Measurements from ENCODE around the gene SLC39A2. TPM values are rescaled to one million over a fixed set of nuclear protein-coding genes. Genes with fewer than 3 reads are reported as not detected.

SLC39A2 gene
- total and polyA plus RNA-seq, 2 experiments from 2014 or later = not detected

- Mint-ChIP-seq H3K27me3 (ENCODE audit: insufficient read depth, low read depth, poor library complexity) (peaks cover 11% of the 10 kb centered on the region), H3K4me1 (peaks cover 3% of the 10 kb centered on the region), H3K27ac (no peak overlapping the region), H3K4me3 (no peak overlapping the region; the same call in 2 of the 3 replicates), H3K36me3 (ENCODE audit: low read depth) (no peaks in the 10 kb centered on the region; the same call in 2 of the 3 replicates), H3K9me3 (no peaks in the 10 kb centered on the region)
- H4K20me1 ChIP-seq (replicated peaks; ENCODE audit: insufficient read depth) = no peaks in the 10 kb centered on the region
- DNase-seq (ENCODE audit: low spot score) (no peak), ATAC-seq (no peak)
- H2AFZ ChIP-seq = no peak overlapping the region
- no peak overlapping the region for H3K4me2 ChIP-seq
- H3K27ac ChIP-seq (ENCODE audit: low read depth) = no peak overlapping the region
- no peaks in the 10 kb centered on the region for H3K27me3 ChIP-seq (ENCODE audit: insufficient read depth)
- H3K9me2 ChIP-seq (ENCODE audit: insufficient read depth) = peaks cover 6% of the 10 kb centered on the region; the same call in 1 of the 2 replicates
- no peaks in the 10 kb centered on the region for H3K36me3 ChIP-seq (ENCODE audit: insufficient read depth)
- no peak overlapping the region for H3K4me3 ChIP-seq
- TF ChIP-seq STAT1 (IDR thresholded peaks at IDR 0.05; ENCODE audit: unreplicated experiment) (no peak), ZNF462 (CRISPR knock-in tag; IDR thresholded peaks at IDR 0.05) (no peak), ZNF331 (CRISPR knock-in tag; IDR thresholded peaks at IDR 0.05; ENCODE audit: low read depth) (no peak), JUNB (IDR thresholded peaks at IDR 0.05; ENCODE audit: unreplicated experiment) (no peak), ZNF114 (CRISPR knock-in tag; IDR thresholded peaks at IDR 0.05) (no peak), REST (IDR thresholded peaks at IDR 0.05; ENCODE audit: unreplicated experiment) (no peak), CREB1 (CRISPR knock-in tag; IDR thresholded peaks at IDR 0.05; ENCODE audit: low read depth) (no peak), EZH2 (IDR thresholded peaks at IDR 0.05; ENCODE audit: low read depth, unreplicated experiment) (no peak), POLR2AphosphoS5 (IDR thresholded peaks at IDR 0.05; ENCODE audit: low read depth) (no peak), EZH2phosphoT487 (IDR thresholded peaks at IDR 0.05; ENCODE audit: unreplicated experiment) (no peak), NANOG (IDR thresholded peaks at IDR 0.05; ENCODE audit: borderline replicate concordance) (no peak)
- TF ChIP-seq, protein P1, sequence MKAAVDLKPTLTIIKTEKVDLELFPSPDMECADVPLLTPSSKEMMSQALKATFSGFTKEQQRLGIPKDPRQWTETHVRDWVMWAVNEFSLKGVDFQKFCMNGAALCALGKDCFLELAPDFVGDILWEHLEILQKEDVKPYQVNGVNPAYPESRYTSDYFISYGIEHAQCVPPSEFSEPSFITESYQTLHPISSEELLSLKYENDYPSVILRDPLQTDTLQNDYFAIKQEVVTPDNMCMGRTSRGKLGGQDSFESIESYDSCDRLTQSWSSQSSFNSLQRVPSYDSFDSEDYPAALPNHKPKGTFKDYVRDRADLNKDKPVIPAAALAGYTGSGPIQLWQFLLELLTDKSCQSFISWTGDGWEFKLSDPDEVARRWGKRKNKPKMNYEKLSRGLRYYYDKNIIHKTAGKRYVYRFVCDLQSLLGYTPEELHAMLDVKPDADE (IDR thresholded peaks at IDR 0.05) = no peak
- TF ChIP-seq, protein P2, sequence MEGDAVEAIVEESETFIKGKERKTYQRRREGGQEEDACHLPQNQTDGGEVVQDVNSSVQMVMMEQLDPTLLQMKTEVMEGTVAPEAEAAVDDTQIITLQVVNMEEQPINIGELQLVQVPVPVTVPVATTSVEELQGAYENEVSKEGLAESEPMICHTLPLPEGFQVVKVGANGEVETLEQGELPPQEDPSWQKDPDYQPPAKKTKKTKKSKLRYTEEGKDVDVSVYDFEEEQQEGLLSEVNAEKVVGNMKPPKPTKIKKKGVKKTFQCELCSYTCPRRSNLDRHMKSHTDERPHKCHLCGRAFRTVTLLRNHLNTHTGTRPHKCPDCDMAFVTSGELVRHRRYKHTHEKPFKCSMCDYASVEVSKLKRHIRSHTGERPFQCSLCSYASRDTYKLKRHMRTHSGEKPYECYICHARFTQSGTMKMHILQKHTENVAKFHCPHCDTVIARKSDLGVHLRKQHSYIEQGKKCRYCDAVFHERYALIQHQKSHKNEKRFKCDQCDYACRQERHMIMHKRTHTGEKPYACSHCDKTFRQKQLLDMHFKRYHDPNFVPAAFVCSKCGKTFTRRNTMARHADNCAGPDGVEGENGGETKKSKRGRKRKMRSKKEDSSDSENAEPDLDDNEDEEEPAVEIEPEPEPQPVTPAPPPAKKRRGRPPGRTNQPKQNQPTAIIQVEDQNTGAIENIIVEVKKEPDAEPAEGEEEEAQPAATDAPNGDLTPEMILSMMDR (conservative IDR thresholded peaks at IDR 0.05; ENCODE audit: low read depth in 2 of 2) = no peak
- H3F3A ChIP-seq (replicated peaks; ENCODE audit: low read depth) = no peaks in the 10 kb centered on the region
- no peaks in the 10 kb centered on the region for H3K79me2 ChIP-seq (replicated peaks; ENCODE audit: insufficient read depth)
- H3K4me1 ChIP-seq (ENCODE audit: insufficient read depth) = no peaks in the 10 kb centered on the region
Observed at GRCh38 chr14:21033133-21033698, 34.1 kb downstream of the SLC39A2 start.
